ENCODE measurements around the gene KIAA2012.

Gene KIAA2012
- 0 reads per million in 3 donors for total RNA-seq

- H3K27ac ChIP-seq (ENCODE audit: insufficient read depth, low read length, poor library complexity, severe bottlenecking): no peak within 1 kb of the TSS
These were observed at the start of gene KIAA2012 for GRCh38 chr2:202072737-202073401. TSS of gene KIAA2012 (plus strand) at chr2:202073255. CDS start at chr2:202073628, 373 bp downstream.

GRCh38 chr2:202023904-202024266, 49.2 kb upstream of the KIAA2012 start:
- Histone ChIP-seq H3K4me3 (ENCODE audit: insufficient read depth, low read depth, low read length, poor library complexity, severe bottlenecking) (no peak overlapping the region), H3K36me3 (ENCODE audit: control insufficient read depth, insufficient read depth, low read length) (no peaks in the 10 kb centered on the region), H3K4me1 (ENCODE audit: control insufficient read depth, insufficient read depth, low read length, poor library complexity, severe bottlenecking) (no peaks in the 10 kb centered on the region), H3K9me3 (ENCODE audit: control insufficient read depth, low read length) (no peaks in the 10 kb centered on the region), H3K27me3 (replicated peaks; ENCODE audit: control insufficient read depth, insufficient read depth, low read length, poor library complexity, severe bottlenecking) (no peaks in the 10 kb centered on the region), H3K27ac (ENCODE audit: insufficient read depth, low read length, poor library complexity, severe bottlenecking) (no peak overlapping the region)
- DNase-seq: no peak

More at GRCh38 chr2:202072737-202073401, at the start of gene KIAA2012:
- DNase-seq: no peak
- Histone ChIP-seq H3K4me1 (ENCODE audit: control insufficient read depth, insufficient read depth, low read length, poor library complexity, severe bottlenecking) (no peaks in the 10 kb centered on the region), H3K27me3 (replicated peaks; ENCODE audit: control insufficient read depth, insufficient read depth, low read length, poor library complexity, severe bottlenecking) (no peaks in the 10 kb centered on the region), H3K9me3 (ENCODE audit: control insufficient read depth, low read length) (no peaks in the 10 kb centered on the region), H3K36me3 (ENCODE audit: control insufficient read depth, insufficient read depth, low read length) (no peaks in the 10 kb centered on the region), H3K4me3 (ENCODE audit: insufficient read depth, low read depth, low read length, poor library complexity, severe bottlenecking) (no peak within 1 kb of the TSS)

GRCh38 chr2:202024871-202025270, 48.2 kb upstream of the KIAA2012 start:
- no peaks in the 10 kb centered on the region for H3K36me3 ChIP-seq (ENCODE audit: control insufficient read depth, insufficient read depth, low read length)
- H3K4me1 ChIP-seq (ENCODE audit: control insufficient read depth, insufficient read depth, low read length, poor library complexity, severe bottlenecking): no peaks in the 10 kb centered on the region
- no peak overlapping the region for H3K27ac ChIP-seq (ENCODE audit: insufficient read depth, low read length, poor library complexity, severe bottlenecking)
- no peaks in the 10 kb centered on the region for H3K9me3 ChIP-seq (ENCODE audit: control insufficient read depth, low read length)
- H3K27me3 ChIP-seq (replicated peaks; ENCODE audit: control insufficient read depth, insufficient read depth, low read length, poor library complexity, severe bottlenecking): no peaks in the 10 kb centered on the region
- DNase-seq: no peak
- H3K4me3 ChIP-seq (ENCODE audit: insufficient read depth, low read depth, low read length, poor library complexity, severe bottlenecking): no peak overlapping the region

GRCh38 chr2:202025816-202026215, 47.2 kb upstream of the KIAA2012 start:
- Histone ChIP-seq H3K27ac (ENCODE audit: insufficient read depth, low read length, poor library complexity, severe bottlenecking) (no peak overlapping the region), H3K9me3 (ENCODE audit: control insufficient read depth, low read length) (no peaks in the 10 kb centered on the region), H3K4me3 (ENCODE audit: insufficient read depth, low read depth, low read length, poor library complexity, severe bottlenecking) (no peak overlapping the region), H3K27me3 (replicated peaks; ENCODE audit: control insufficient read depth, insufficient read depth, low read length, poor library complexity, severe bottlenecking) (no peaks in the 10 kb centered on the region), H3K4me1 (ENCODE audit: control insufficient read depth, insufficient read depth, low read length, poor library complexity, severe bottlenecking) (no peaks in the 10 kb centered on the region), H3K36me3 (ENCODE audit: control insufficient read depth, insufficient read depth, low read length) (no peaks in the 10 kb centered on the region)
- DNase-seq: no peak

GRCh38 chr2:202026507-202026906, 46.5 kb upstream of the KIAA2012 start:
- DNase-seq: no peak
- Histone ChIP-seq H3K27ac (ENCODE audit: insufficient read depth, low read length, poor library complexity, severe bottlenecking) (no peak overlapping the region), H3K4me1 (ENCODE audit: control insufficient read depth, insufficient read depth, low read length, poor library complexity, severe bottlenecking) (no peaks in the 10 kb centered on the region), H3K36me3 (ENCODE audit: control insufficient read depth, insufficient read depth, low read length) (no peaks in the 10 kb centered on the region), H3K27me3 (replicated peaks; ENCODE audit: control insufficient read depth, insufficient read depth, low read length, poor library complexity, severe bottlenecking) (no peaks in the 10 kb centered on the region), H3K9me3 (ENCODE audit: control insufficient read depth, low read length) (no peaks in the 10 kb centered on the region), H3K4me3 (ENCODE audit: insufficient read depth, low read depth, low read length, poor library complexity, severe bottlenecking) (no peak overlapping the region)

GRCh38 chr2:202030691-202031090, 42.4 kb upstream of the KIAA2012 start:
- peaks cover 8% of the 10 kb centered on the region for H3K27me3 ChIP-seq (replicated peaks; ENCODE audit: control insufficient read depth, insufficient read depth, low read length, poor library complexity, severe bottlenecking)
- no peaks in the 10 kb centered on the region for H3K36me3 ChIP-seq (ENCODE audit: control insufficient read depth, insufficient read depth, low read length)
- H3K4me3 ChIP-seq (ENCODE audit: insufficient read depth, low read depth, low read length, poor library complexity, severe bottlenecking): no peak overlapping the region
- H3K4me1 ChIP-seq (ENCODE audit: control insufficient read depth, insufficient read depth, low read length, poor library complexity, severe bottlenecking): peaks cover 13% of the 10 kb centered on the region
- H3K27ac ChIP-seq (ENCODE audit: insufficient read depth, low read length, poor library complexity, severe bottlenecking): no peak overlapping the region
- H3K9me3 ChIP-seq (ENCODE audit: control insufficient read depth, low read length): no peaks in the 10 kb centered on the region
- no peak for DNase-seq

- Histone ChIP-seq H3K4me3 (ENCODE audit: insufficient read depth, low read depth, low read length, poor library complexity, severe bottlenecking) (no peak overlapping the region), H3K27ac (ENCODE audit: insufficient read depth, low read length, poor library complexity, severe bottlenecking) (no peak overlapping the region), H3K27me3 (replicated peaks; ENCODE audit: control insufficient read depth, insufficient read depth, low read length, poor library complexity, severe bottlenecking) (peaks cover 14% of the 10 kb centered on the region), H3K9me3 (ENCODE audit: control insufficient read depth, low read length) (no peaks in the 10 kb centered on the region), H3K36me3 (ENCODE audit: control insufficient read depth, insufficient read depth, low read length) (no peaks in the 10 kb centered on the region), H3K4me1 (ENCODE audit: control insufficient read depth, insufficient read depth, low read length, poor library complexity, severe bottlenecking) (peaks cover 13% of the 10 kb centered on the region)
- no peak for DNase-seq
These were observed 41.7 kb upstream of the KIAA2012 start for GRCh38 chr2:202031246-202031951.

GRCh38 chr2:202032846-202033316, 40.2 kb upstream of the KIAA2012 start:
- peak; percentile 8 to 20 (median 15) for DNase-seq
- peaks cover 13% of the 10 kb centered on the region for H3K4me1 ChIP-seq (ENCODE audit: control insufficient read depth, insufficient read depth, low read length, poor library complexity, severe bottlenecking)
- no peak overlapping the region for H3K27ac ChIP-seq (ENCODE audit: insufficient read depth, low read length, poor library complexity, severe bottlenecking)
- H3K27me3 ChIP-seq (replicated peaks; ENCODE audit: control insufficient read depth, insufficient read depth, low read length, poor library complexity, severe bottlenecking): peaks cover 27% of the 10 kb centered on the region
- no peaks in the 10 kb centered on the region for H3K9me3 ChIP-seq (ENCODE audit: control insufficient read depth, low read length)
- peak overlapping the region; percentile 79 for H3K4me3 ChIP-seq (ENCODE audit: insufficient read depth, low read depth, low read length, poor library complexity, severe bottlenecking)
- H3K36me3 ChIP-seq (ENCODE audit: control insufficient read depth, insufficient read depth, low read length): no peaks in the 10 kb centered on the region

- H3K4me1 ChIP-seq (ENCODE audit: control insufficient read depth, insufficient read depth, low read length, poor library complexity, severe bottlenecking): peaks cover 13% of the 10 kb centered on the region
- H3K36me3 ChIP-seq (ENCODE audit: control insufficient read depth, insufficient read depth, low read length): no peaks in the 10 kb centered on the region
- DNase-seq: peak; percentile 74 to 75 (median 74)
- peak within 1 kb of the TSS; percentile 33 for H3K27ac ChIP-seq (ENCODE audit: insufficient read depth, low read length, poor library complexity, severe bottlenecking)
- peak within 1 kb of the TSS; percentile 79 for H3K4me3 ChIP-seq (ENCODE audit: insufficient read depth, low read depth, low read length, poor library complexity, severe bottlenecking)
- H3K9me3 ChIP-seq (ENCODE audit: control insufficient read depth, low read length): no peaks in the 10 kb centered on the region
- peaks cover 27% of the 10 kb centered on the region for H3K27me3 ChIP-seq (replicated peaks; ENCODE audit: control insufficient read depth, insufficient read depth, low read length, poor library complexity, severe bottlenecking)
These were observed 39.5 kb upstream of the KIAA2012 start, which contains the start of gene FZD7 for GRCh38 chr2:202033317-202034248. TSS of gene FZD7 (plus strand) at chr2:202033855. CDS start at chr2:202034648, 793 bp downstream.

Measured in effector memory CD4-positive, alpha-beta T cell (primary cell).